ENCODE data around the gene EGR1.

EGR1 gene

GRCh38 chr5:138460032-138460693, 5.1 kb upstream of the EGR1 start:
- no peak overlapping the region for H3K4me3 ChIP-seq (ENCODE audit: low read depth, low read length, poor library complexity, severe bottlenecking)
- no peaks in the 10 kb centered on the region for H4K20me1 ChIP-seq (ENCODE audit: insufficient read depth, low read length)
- no peaks in the 10 kb centered on the region for H3K79me2 ChIP-seq (ENCODE audit: insufficient read depth, low read length)
- H3K9ac ChIP-seq (ENCODE audit: low read length): peak overlapping the region; percentile 17; the same call in 1 of the 2 replicates
- no peaks in the 10 kb centered on the region for H3K9me3 ChIP-seq (ENCODE audit: low read length)
- no peaks in the 10 kb centered on the region for H3F3A ChIP-seq (ENCODE audit: insufficient read depth, low read length)
- H3K4me1 ChIP-seq (ENCODE audit: insufficient read depth, low read length, severe bottlenecking): peaks cover 37% of the 10 kb centered on the region
- no peaks in the 10 kb centered on the region for H3K36me3 ChIP-seq (ENCODE audit: insufficient read depth, low read length)
- H2AFZ ChIP-seq (ENCODE audit: low read length): no peak overlapping the region
- no peaks in the 10 kb centered on the region for H3K9me2 ChIP-seq (ENCODE audit: low read depth, low read length)
- peak overlapping the region; percentile 58 for H3K27ac ChIP-seq (ENCODE audit: low read depth, low read length, poor library complexity, severe bottlenecking)
- H3K27me3 ChIP-seq (ENCODE audit: insufficient read depth, low read length): no peaks in the 10 kb centered on the region
- H3K4me2 ChIP-seq (ENCODE audit: low read length): 0 out of 2 replicates have a peak overlapping the region, but pooled peaks have one; percentile 23
- no peak for TF ChIP-seq EZH2 (IDR thresholded peaks at IDR 0.05; ENCODE audit: borderline replicate concordance, low read length)

DNA sequence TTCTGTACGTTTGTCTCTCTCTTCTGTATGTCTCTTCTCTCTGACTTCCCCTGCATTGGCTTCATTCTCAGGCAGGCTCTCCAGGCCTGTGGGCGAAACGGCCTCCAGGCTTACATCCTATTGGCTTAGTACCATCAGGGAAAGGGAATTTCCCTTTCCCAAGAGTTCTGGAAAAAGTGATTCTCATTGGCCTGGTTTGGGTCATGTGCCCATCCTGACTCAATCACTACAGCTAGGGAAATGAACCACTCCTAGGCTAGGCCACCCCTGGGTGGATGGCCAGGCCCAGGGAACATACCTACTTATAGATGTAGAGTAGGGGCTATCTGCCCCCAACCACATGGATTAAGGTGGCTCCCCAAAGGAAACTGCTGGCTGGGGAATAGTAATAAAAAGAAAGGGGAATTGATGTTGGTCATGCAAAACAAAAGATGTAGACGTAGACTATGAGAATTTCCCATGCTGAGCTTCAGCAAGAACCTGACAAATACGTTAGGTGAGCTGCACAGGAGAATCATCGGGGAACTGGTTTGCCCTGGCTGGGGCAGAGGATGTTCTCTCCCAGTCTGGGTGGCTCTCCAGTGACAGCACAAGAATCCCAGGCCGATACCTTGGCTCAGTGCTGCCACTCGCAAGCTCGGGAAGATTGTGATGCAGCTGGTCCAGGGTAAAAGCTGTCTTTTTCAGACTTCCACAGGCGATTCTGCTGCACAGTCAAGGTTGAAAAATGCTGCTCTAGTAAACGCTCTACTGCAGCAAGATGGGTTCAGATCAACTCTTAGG, 3.7 kb upstream of the EGR1 start:
- Histone ChIP-seq H3K27me3 (ENCODE audit: insufficient read depth, low read length) (no peaks in the 10 kb centered on the region), H3K9me3 (ENCODE audit: low read length) (no peaks in the 10 kb centered on the region), H3K36me3 (ENCODE audit: insufficient read depth, low read length) (no peaks in the 10 kb centered on the region), H3K79me2 (ENCODE audit: insufficient read depth, low read length) (no peaks in the 10 kb centered on the region), H3K4me2 (ENCODE audit: low read length) (no peak overlapping the region), H3K9me2 (ENCODE audit: low read depth, low read length) (no peaks in the 10 kb centered on the region), H4K20me1 (ENCODE audit: insufficient read depth, low read length) (no peaks in the 10 kb centered on the region), H3K4me1 (ENCODE audit: insufficient read depth, low read length, severe bottlenecking) (peaks cover 45% of the 10 kb centered on the region), H3K27ac (ENCODE audit: low read depth, low read length, poor library complexity, severe bottlenecking) (no peak overlapping the region), H2AFZ (ENCODE audit: low read length) (no peak overlapping the region), H3F3A (ENCODE audit: insufficient read depth, low read length) (no peaks in the 10 kb centered on the region), H3K4me3 (ENCODE audit: low read depth, low read length, poor library complexity, severe bottlenecking) (no peak overlapping the region), H3K9ac (ENCODE audit: low read length) (no peak overlapping the region)
- TF ChIP-seq, protein P1, sequence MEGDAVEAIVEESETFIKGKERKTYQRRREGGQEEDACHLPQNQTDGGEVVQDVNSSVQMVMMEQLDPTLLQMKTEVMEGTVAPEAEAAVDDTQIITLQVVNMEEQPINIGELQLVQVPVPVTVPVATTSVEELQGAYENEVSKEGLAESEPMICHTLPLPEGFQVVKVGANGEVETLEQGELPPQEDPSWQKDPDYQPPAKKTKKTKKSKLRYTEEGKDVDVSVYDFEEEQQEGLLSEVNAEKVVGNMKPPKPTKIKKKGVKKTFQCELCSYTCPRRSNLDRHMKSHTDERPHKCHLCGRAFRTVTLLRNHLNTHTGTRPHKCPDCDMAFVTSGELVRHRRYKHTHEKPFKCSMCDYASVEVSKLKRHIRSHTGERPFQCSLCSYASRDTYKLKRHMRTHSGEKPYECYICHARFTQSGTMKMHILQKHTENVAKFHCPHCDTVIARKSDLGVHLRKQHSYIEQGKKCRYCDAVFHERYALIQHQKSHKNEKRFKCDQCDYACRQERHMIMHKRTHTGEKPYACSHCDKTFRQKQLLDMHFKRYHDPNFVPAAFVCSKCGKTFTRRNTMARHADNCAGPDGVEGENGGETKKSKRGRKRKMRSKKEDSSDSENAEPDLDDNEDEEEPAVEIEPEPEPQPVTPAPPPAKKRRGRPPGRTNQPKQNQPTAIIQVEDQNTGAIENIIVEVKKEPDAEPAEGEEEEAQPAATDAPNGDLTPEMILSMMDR (IDR thresholded peaks at IDR 0.05; ENCODE audit: low read length): no peak
- TF ChIP-seq EZH2 (IDR thresholded peaks at IDR 0.05; ENCODE audit: borderline replicate concordance, low read length): no peak

- no peaks in the 10 kb centered on the region for H3F3A ChIP-seq (ENCODE audit: insufficient read depth, low read length)
- H2AFZ ChIP-seq (ENCODE audit: low read length): no peak overlapping the region
- no peaks in the 10 kb centered on the region for H3K27me3 ChIP-seq (ENCODE audit: insufficient read depth, low read length)
- H3K27ac ChIP-seq (ENCODE audit: low read depth, low read length, poor library complexity, severe bottlenecking): no peak overlapping the region
- H4K20me1 ChIP-seq (ENCODE audit: insufficient read depth, low read length): no peaks in the 10 kb centered on the region
- no peaks in the 10 kb centered on the region for H3K36me3 ChIP-seq (ENCODE audit: insufficient read depth, low read length)
- H3K9me3 ChIP-seq (ENCODE audit: low read length): no peaks in the 10 kb centered on the region
- no peaks in the 10 kb centered on the region for H3K9me2 ChIP-seq (ENCODE audit: low read depth, low read length)
- H3K4me3 ChIP-seq (ENCODE audit: low read depth, low read length, poor library complexity, severe bottlenecking): peak overlapping the region; percentile 73
- peaks cover 40% of the 10 kb centered on the region for H3K4me1 ChIP-seq (ENCODE audit: insufficient read depth, low read length, severe bottlenecking)
- H3K9ac ChIP-seq (ENCODE audit: low read length): peak overlapping the region; percentile 70
- H3K4me2 ChIP-seq (ENCODE audit: low read length): peak overlapping the region; percentile 89
- H3K79me2 ChIP-seq (ENCODE audit: insufficient read depth, low read length): no peaks in the 10 kb centered on the region
- TF ChIP-seq EZH2 (IDR thresholded peaks at IDR 0.05; ENCODE audit: borderline replicate concordance, low read length): no peak
- TF ChIP-seq, protein P1 (IDR thresholded peaks at IDR 0.05; ENCODE audit: low read length): no peak
Observed at GRCh38 chr5:138463419-138464007, 1.8 kb upstream of the EGR1 start.
